ENCODE results near the gene SPINK5.

Gene SPINK5

DNA sequence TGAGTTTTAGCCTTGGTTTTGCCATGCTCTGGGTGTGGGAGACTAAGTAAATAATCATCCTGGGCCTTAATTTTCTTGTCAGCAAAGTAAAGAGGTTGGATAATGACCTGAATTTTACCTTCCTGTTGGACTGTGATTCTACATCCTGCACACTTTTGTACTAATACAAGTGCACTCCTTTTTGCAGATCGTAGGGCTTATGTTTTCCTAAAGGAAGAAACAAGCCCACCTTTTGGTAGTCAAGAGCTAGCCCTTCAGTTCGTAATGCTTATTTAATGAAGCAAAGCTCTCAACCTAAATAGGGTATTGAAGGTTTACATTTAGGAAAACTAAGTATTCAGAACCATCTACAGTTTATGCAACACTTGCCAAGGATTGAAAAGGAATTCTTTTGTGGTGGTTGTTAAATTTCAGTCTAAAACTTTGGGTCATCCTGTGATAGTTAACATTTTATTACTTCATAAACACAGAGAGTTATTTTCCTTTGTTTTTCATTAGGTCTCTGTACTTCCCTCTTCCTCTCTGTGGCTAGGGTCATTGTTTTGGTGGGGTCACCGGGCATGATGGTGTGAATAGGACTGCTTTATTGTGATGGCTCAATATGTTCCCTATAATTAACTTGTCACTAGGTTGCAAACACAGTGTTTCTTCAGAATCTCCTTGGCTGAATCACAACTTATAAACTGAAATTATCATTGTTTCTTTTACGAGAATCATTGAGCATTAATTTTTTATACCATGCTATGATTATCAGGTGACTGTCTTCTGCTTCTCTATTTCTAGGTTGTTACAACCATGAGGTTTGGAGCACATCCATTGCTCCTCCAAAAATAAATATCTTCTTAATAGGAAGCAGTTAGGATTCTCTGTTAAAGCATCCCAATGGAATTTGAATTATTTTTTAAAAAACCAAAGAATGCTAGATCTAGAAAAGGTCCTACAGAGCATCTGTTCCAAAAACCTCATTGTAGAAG lies 28.5 kb downstream of the SPINK5 start:
- DNase-seq = no peak

DNA sequence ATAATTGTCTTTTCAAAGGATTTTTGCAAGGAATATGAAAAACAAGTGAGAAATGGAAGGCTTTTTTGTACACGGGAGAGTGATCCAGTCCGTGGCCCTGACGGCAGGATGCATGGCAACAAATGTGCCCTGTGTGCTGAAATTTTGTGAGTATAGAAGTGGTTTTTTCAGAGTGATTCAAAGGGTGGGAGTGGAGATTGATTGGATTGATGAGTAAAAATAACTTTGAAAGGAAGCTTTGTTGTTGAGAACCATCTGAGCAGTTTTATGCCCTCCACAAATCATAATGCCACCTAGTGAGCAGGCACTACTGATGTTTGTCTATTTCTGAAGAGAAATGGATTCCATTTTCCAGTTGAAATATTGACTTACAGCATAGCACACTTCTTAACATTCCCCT lies 30.6 kb downstream of the SPINK5 start:
- DNase-seq = no peak

DNA sequence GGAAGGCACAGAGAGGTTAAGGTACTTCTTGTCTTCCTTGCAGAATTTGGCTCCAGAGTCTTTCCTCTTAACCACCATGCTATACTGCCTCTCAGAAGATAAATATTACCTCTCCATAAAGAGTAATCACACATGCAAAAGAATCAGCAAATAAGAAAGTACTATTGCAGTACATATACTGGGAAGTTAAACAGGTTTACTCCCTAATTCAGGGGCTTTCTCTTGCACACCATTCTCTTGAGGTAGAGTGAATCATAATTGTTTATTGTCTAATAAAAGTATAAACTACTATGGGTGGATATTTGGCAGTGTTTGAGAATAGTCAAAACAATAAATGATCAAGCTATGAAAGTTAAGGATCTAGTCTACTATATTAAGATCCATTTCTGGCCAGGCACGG lies 40.4 kb downstream of the SPINK5 start:
- no peak for DNase-seq

DNA sequence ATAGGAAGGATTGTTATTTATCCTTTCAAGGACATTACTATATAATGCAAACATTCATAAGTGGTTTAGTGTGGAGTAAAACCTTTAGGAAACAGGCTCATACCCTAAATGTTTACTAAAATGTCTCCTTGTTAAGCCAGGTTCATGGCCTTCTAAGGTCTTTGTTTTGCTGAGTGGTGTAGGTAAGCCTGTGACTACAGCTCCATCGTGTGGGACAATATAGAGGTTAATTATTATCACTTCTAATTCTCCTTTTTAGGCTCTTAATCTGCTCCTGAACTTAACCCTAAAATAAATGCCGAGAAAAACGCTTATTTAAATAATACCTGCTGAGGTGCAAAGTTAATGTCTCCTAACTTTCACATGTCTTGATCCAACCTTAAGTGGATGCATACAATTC lies 43.8 kb downstream of the SPINK5 start:
- no peak for DNase-seq

DNA sequence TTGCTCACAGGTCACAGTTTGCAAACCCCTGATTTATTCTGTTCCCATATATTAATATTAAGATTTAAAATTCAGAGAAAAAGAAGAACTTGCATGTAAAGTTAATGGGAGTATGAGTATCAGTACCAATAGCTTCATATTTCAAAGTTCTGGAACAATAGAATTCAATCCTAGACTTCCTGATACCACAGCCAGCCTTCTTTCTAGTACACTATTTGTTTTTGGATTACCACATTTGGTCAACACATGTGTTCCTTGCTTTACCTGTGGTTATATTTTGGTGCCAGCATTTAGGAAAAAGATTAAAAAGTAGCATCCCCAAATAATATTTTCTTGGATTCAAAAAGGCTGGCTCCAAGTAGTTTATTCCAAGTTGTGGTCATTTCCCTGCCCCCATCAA lies 49.5 kb downstream of the SPINK5 start:
- DNase-seq = no peak

DNA sequence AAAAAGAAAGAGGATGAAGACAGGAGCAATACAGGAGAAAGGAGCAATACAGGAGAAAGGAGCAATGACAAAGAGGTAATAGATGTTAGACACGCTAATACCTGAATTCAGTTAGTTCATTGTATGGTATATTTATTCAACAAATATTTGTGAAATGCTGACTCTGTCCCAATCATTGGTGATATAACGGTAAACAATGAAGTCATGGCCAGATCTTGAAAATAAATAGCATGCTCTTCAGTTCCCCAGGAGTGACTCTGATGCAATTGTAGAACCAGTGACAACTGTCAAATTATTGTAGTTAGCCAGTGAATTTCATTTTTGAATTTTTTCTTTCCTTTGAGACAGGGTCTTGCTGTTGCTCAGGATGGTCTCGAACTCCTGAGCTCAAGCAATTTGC lies 56.5 kb downstream of the SPINK5 start:
- no peak for DNase-seq

DNA sequence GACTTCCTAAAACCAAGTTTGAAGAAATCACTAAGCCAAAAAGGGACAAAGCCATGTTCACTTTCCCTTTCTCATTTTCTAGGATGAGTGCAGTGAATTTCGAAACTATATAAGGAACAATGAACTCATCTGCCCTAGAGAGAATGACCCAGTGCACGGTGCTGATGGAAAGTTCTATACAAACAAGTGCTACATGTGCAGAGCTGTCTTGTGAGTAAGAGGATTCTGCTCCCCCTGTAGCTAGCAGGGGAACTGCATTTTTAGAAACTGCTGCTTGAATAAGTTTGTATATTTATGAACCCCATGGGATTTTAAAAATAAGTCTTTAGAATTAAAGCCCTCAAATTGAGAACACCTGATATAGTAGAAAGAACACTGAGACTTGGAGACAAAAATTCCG lies 61.9 kb downstream of the SPINK5 start:
- no peak for DNase-seq

DNA sequence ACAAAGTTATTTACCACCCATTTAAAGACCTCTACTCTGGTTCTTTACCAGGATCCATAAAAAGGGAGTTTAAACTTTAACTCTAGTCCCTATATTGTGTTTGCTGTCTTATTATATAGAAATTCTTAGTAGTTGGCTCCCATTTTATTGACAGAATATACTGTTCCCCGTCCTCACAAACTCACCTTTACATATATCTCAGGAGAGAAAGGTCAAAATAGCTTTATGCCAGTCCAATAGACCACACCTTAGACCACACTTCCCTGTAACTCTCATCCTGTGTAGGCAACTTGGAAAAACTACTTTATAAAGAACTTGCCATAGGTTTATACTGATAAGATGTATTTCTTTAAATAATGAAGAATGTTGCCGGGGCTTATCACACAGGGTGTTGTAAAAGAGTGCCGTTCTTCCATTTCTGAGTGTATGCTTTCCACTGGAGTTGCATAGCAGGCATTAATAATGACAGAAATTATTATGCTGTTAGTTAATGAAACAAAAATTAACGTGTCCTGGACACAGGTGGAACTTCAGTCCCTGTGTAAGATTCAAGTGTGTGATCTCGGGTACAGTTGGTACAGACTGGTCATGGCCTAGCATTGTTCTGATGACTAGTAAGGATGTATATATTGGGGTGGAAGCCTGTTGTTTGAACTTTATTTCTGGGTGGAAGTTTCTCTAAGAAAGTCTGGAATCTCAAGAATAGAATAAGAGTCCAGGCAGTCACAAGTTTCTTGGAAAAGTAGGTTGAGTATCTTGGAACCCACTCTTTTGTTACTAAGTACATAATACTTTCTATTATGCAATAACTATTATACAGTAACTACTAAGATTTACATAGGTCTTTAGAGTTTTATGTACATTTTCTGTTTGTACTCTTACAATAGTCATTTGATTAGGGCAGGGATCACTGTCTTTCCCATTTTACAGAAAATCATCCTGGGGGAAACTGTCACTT lies 71.6 kb downstream of the SPINK5 start:
- DNase-seq = no peak

DNA sequence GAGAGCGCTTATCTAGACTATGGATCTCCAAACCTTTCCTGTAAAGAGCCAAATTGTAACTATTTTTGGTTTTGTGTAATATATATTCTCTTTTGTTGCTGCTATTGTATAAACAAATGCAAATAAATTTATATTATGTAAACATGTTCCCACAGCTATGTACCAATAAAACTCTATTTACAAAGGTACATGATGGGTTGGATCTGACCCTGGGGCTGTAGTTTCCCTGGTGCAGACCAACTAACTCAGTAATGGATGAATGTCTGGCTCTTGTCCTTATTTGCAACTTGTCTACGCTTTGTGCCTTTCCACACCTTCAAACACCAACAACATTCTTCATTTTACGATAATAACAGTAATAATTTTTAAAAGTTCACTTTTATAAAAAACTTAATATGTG lies 77.1 kb downstream of the SPINK5 start:
- no peak for DNase-seq

DNA sequence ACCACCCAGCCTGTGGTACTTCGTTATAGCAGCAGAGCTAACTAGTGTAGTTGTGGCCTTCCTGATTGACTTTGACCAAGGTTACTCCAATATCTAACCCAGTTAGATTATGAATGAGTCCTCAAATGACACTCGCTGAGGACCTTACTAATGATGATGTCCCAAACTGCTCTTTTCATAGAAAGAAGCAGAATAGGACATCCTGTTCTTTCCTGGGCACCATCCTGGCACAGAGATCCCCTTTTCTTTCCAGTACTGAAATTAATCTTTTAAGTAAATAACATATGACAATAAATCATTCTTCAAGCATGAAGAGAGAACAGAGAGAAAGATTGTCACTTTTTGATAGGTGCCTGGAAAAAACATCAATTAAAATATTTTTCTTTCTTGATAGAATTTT lies 77.9 kb downstream of the SPINK5 start:
- DNase-seq = no peak

DNA sequence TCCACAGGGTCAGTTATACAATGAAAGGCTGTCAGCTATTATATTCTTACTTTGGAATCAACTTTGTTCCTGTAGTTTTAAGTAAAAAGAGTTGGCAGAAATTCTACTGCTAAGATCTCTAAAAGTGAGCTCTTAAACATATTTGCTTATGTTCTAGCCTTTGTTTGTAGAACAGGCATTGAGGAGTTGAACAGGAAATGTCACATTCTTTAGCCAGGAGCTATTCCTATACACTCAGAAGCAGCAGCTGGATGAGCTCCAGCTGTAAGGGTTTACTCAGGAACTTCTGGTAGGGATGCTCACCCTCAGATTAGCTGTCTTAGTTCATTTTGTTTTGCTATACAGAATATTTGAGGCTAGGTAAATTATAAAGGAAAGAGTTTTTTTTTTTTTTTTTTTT lies 82.1 kb downstream of the SPINK5 start:
- DNase-seq = no peak

DNA sequence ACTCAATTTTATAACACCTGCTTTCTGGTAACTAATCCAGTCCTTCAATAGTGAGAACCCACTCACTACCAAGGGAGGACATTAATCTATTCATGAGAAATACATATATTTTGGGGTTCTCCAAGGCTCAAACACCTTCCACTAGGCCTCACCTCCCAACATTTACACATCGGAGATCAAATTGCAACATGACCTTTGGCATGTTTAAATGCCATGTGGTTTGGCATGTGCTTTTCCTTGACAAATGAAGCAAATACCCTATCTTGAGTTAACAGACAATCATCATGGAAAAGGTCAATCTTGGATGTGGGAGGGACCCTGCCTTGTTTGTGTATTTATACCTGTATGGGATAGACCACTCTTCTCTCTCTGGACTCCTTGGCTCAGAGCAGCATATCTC lies 82.7 kb downstream of the SPINK5 start:
- DNase-seq = no peak

DNA sequence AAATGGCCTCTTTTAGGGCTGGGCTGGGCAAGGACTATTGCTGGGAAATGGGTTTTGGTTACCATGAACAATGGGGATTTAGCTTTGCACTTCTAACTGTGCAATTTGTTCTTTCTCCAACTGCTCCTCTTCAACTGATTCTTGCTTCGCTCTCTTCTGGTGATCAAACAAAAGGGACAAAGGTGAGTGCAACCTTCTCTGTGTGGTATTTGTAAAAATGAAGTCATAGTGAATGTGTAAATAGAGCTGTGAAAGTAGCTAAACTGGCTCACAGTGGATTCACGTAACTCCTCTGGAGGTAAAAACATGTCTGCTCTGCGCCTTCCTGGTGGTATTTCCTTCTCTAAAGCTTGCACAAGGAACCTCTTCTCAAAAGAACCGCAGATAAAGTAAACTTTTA lies 83.6 kb downstream of the SPINK5 start:
- no peak for DNase-seq

DNA sequence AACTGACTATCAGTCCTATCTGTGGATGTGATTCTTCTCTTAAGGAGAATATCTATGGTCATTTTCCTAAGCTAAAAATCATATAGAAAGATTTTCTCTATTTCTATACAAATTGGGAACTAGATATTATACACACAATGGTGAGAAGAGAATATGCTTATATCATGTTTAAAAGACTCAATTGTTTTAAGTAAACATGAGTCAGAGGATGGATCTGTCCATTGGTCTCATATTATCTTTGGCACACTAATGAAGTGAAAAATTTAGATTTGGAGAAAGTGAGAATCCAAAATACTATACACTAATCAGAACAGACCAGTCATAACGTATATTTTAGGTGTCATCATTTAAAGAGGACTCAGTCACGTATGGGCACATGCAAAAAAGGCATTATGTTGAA lies 88.1 kb downstream of the SPINK5 start:
- no peak for DNase-seq

DNA sequence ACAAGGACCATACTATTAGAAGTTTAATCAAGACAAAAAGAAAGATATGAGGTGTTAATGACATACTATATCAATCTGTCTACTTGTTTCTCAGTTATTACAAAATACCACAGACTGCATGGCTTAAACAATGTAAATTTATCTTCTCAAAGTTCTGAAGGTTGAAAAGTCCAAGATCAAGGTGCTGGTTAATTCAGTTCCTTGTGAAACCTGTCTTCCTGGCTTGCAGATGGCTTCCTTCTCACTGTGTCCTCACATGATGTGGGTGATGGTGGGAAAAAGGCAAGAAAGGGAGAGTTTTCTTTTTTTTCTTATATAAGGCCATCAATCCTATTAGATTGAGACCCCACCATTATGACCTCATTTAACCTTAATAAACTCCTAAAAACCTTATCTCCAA lies 89.0 kb downstream of the SPINK5 start:
- no peak for DNase-seq

DNA sequence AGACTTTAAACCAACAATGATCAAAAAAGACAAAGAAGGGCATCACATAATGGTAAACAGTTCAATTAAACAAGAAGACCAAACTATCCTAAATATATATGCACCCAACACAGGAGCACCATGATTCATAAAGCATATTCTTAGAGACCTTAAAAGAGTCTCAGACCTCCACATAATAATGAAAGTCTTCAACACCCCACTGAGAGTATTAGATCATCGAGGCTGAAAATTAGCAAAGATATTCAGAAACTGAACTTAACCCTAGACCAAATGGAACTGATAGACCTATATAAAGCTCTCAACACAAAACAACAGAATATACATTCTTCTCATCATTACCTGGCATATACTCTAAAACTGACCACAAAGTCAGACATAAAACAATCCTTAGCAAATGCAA lies 92.8 kb downstream of the SPINK5 start:
- no peak for DNase-seq

DNA sequence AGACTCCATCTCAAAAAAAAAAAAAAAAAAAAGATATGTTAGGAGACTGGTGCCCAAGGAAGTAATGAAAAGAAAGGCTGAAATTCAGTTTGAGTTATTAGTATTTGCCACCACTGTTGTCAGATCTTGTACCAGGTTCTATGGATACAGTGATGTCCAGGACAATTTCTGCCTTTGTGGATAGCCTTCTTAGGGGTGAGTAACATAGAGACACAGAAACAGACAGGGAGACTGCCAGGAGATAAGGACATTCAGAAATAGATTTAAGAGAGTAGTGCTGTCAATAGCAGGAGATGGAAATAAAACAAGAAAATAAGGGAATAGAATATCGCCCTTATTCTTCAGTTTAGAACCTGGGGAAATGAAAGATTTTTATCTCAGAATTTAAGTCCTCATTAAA lies 98.3 kb downstream of the SPINK5 start:
- DNase-seq = no peak

DNA sequence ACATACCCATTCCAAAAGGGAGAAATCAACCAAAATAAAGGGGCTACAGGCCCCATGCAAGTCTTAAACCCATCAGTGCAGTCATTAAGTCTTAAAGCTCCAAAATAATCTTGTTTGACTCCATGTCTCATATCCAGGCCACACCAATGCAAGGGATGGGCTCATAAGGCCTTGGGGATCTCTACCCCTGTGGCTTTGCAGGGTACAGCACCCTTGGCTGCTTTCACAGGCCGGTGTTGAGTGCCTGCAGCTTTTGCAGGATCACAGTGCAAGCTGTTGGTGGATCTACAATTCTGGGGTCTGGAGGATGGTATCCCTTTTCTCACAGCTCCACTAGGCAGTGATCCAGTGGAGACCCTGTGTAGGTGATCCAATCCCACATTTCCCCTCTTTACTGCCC lies 99.6 kb downstream of the SPINK5 start:
- no peak for DNase-seq

DNA sequence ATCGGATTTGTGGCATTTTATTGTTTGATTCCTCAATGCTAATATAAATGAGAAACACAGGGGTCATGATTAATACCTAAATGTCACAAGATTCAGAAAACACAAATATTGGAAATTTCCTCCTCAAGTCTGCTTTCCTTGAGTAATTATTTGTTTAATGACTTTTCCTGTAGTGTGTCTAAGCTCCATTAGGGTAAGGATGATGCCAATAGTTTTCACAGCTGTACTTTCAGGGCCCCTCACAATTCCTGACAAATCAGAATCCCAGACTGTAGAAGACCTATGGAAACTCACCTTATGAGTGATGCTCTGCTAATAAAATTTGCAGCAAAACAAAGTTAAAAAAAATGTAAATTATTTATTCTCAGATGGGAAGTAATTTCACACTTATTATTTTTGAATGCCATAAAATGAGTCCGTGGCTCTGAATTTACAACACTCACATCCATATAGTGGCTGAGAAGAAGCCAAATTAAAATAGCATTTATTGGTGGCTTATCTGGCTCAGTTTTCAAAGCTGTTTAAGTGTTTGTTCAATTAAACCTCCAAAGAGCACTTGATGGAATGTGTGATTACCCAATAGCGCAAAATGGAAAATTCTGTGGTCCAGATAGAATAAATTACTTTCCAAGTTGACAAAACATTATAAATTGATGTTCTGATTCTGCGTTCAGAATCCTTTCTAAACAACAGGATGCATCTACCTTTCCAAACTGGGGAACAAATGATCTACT lies 102.9 kb downstream of the SPINK5 start:
- no peak for DNase-seq

DNA sequence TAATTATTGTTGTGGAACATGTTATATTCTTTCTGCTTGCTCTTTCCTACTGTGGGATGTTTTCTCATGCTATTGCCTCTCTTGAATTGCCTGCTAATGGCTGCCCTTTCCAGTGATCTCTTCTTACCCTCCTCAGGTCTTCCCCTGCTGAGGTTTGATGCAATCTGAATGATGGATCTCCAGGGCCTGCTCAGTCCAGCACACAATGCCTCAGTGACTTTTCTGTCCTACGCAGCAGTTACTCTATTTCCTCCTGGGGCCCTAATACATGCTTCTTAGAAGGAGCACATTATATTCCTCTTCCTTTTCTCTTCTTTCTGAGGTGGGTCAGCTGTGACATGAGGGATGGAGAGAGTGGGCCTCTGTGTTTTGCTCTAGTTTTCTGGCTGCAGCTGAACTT lies 104.5 kb downstream of the SPINK5 start, which contains the start of gene SPINK14:
TSS of gene SPINK14 (plus strand) at position 301 of the 400 bp plus-strand sequence. CDS start 1,187 bp downstream, outside the sequence.
- no peak for DNase-seq

DNA sequence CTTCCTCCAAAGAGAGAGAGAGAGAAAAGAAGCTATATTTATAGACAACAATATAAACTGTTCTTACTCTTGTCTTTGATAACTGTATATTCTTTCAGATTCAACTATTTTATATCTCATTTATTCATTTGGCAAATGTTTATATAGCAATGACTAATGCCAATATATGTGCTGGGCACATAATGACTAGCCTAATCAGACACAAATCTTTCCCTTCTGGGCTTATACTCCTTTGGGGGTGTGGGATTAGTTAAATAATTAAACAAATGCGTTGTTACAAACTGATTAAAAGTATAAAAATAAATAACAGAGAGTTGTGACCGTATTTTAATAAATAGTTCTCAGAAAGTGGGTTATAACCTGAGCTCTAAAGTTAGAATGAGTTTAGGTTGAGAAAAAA lies 108.6 kb downstream of the SPINK5 start:
- DNase-seq = no peak

DNA sequence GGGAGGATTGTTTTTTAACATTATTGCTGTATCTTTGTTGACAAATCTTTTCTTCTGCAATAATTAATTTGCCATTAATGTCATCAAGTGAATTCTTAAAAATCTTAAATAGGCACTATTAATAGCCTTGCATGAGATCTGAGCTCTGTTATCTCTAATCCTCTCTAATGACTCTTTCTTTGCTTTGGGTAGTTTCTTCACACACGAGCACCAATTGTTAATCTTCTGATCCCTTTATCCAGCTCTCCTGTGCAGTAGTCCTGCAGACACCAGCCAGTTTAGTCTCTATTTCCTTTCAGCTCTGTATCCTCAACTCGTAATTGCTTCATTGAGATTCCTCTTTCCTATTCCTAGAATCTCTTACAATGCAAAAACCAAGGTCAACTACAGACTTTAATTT lies 112.7 kb downstream of the SPINK5 start:
- no peak for DNase-seq

DNA sequence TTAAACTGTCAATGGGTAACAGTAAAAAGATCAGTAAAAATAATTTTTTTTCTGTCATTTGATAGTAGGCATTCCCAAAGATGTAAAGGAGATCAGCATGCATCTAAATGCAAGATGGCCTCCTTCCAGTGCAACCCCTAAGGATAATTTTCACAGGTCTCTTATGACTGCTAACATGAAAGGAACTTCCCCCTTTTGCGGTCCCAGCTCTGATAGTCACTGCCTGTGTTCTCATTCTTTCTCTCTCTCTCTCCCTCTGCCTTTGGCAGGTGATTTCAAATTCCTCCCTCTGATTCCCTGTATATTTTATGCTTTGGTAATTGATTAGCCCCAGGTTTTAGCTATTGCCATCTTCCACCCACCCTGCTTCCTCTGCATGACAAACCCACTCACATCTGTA lies 113.4 kb downstream of the SPINK5 start:
- DNase-seq = no peak
